GM12801 (cell line): Measurements from ENCODE around the gene DCAF15.

ENCODE experiments used
- CTCF ChIP-seq: IDR thresholded peaks from one replicate; pipeline ENCODE4 v1.5.1; 2011; ENCODE audit warnings: control low read depth; ENCODE audit not compliant: insufficient read length; ENCODE audit errors: extremely low read depth

Gene DCAF15

GRCh38 chr19:13995878-13996765, 43.8 kb downstream of the DCAF15 start:
- TF ChIP-seq CTCF = no peak

GRCh38 chr19:13996928-13997630, 44.8 kb downstream of the DCAF15 start:
- TF ChIP-seq CTCF = no peak

- no peak for TF ChIP-seq CTCF
Observed at GRCh38 chr19:13997631-13997962, 45.3 kb downstream of the DCAF15 start.

GRCh38 chr19:13998426-13998825, 46.1 kb downstream of the DCAF15 start:
- TF ChIP-seq CTCF = no peak

- TF ChIP-seq CTCF = no peak
Observed at GRCh38 chr19:13999085-13999484, 46.8 kb downstream of the DCAF15 start.

GRCh38 chr19:14000691-14001375, 48.5 kb downstream of the DCAF15 start:
- no peak for TF ChIP-seq CTCF

GRCh38 chr19:14002571-14003250, 50.4 kb downstream of the DCAF15 start:
- no peak for TF ChIP-seq CTCF
